NCI-H82 (cell line): ENCODE data around the gene AIF1L.
A peak's percentile ranks its signal among the peaks of the same experiment; 100 is the strongest.

Source experiments
- DNase-seq: peaks from one replicate; lab custom pipeline; 2025; lab: John Stamatoyannopoulos, UW

Gene AIF1L

DNA sequence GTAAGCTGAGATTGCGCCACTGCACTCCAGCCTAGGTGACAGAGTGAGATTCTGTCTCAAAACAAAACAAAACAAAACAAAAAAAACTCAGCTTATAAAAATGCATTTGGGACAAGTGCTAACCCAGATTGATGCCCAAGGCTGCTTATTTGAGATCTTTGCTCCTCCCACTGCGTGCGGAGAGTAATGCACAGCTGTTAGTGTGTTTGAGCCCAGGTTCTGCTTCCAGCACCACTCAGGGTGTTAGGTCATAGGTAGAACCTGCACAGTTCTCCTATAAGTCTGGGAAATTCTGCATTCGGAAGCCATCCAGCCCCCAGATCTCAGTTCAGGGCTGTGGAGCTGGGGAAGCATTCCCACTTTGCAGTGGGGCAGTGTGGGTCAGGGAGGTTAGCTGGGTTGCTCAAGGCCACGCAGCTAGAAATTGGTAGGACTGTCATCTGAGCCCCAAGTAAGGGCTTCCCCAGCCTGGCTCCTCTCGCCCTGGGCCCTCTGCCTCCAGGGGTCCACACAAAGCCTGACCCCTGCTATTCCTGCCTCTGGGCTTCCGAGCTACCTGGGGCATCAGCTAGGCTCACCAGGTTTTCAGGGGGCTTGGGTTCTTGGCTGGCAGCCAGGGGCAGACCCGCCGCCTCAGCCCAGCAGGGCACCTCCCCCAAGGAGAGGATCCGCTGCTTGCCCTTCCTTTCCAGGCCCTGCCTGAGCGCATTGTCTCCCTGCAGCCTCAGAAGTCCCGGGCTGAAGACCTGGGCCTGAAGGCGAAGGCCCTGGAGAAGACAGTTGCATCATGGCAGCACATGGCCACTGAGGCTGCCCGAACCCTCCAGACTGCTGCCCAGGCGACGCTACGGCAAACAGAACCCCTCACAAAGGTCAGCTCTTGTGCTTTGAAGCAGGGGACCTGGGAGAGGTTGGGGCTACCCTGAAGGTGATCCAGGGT lies 17.6 kb upstream of the AIF1L start:
- no peak for DNase-seq

DNA sequence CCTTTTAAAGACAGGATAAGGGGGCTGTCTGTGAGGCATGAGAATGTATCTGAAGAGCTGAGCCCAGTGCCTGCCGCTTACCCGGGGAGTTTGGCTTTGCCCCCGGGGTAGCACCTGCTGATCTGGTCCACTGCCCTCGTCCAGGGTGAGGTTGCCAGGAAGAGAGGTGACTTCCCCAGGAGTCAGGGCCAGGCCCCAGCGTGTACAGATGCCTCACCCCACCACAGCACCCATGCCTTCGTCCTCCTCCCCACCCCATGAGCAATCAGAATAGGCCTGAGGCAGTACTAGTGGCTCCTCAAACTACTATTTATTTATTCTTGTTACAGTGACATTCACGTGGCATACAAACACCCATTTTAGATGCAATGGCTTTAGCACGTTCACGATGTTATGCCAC lies 15.7 kb upstream of the AIF1L start:
- no peak for DNase-seq

DNA sequence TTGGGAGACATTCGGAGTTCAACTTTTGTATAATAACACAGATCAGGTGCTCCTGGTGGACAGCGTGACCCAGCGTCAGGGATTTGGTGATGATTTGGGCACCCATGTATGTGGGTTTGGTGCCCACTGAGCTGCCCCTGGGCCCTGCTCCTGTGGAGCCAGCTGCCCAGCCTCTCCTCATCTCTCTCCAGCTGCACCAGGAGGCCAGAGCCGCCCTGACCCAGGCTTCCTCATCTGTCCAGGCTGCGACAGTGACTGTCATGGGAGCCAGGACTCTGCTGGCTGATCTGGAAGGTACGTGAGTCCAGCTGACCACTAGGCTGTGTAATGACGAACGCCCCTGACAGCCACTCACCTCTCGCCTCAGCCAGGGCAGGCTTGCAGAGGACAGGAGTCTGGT lies 14.5 kb upstream of the AIF1L start:
- no peak for DNase-seq

DNA sequence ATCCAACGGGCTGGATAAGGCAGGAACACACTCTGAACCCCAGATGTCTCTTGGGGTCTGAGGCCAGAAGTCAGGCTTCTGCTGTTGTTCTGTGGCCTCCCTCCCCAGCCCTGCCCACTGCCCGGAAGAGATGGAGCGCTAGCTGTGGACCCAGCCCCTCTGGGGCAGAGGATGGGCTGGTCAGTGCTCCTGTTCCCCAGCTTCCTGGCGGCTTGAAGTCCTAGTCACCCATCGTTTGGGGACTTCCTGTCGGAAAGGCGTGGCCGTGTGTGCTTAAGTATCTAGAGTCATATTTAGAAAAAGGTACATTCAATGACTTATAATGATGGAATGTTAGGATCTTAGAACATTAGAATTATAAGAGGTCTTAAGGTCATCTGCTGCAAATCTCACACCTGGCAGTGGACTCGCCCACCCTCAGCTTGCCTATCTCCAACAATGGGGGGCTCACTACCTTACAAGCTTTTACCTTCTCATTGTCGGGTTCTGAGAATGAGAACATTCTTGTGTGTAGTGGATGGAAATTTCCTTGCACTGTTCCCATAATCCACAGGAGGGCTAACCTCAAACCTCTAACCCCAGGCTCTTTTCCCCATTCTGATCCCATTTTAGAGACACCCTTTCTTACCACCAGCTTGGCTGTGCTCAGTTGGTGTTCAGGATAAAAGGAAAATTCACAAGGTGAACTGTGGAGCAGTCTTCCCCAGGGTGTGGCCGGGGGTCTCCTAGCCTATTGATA lies 13.4 kb upstream of the AIF1L start:
- DNase-seq, result no peak

DNA sequence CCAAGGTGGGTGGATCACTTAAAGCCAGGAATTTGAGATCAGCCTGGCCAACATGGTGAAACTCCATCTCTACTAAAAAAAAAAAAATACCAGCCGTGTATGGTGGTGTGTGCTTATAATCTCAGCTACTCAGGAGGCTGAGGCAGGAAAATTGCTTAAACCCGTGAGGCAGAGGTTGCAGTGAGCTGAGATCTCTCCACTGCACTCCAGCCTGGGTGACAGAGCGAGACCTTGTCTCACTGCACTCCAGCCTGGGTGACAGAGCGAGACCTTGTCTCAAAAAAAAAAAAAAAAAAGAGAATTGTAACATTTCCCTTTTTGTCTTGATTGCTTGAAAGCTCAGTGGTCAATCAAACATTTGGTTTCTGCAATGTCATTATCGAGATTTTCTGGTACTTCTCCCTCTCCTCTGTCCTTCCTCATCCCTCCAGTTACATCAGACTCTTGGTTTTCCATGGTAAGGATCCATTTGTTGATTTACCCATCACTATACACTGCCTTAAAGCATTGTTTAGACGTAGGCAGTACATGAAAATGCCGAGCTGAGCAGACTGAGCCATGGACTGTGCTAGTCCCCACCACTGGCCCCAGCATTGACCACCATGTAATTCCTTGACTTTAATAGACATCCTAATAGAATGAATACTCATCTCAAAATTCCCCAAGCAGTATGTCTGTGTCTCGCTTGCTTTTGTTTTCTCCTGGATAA lies 11.5 kb upstream of the AIF1L start:
- DNase-seq, result no peak

DNA sequence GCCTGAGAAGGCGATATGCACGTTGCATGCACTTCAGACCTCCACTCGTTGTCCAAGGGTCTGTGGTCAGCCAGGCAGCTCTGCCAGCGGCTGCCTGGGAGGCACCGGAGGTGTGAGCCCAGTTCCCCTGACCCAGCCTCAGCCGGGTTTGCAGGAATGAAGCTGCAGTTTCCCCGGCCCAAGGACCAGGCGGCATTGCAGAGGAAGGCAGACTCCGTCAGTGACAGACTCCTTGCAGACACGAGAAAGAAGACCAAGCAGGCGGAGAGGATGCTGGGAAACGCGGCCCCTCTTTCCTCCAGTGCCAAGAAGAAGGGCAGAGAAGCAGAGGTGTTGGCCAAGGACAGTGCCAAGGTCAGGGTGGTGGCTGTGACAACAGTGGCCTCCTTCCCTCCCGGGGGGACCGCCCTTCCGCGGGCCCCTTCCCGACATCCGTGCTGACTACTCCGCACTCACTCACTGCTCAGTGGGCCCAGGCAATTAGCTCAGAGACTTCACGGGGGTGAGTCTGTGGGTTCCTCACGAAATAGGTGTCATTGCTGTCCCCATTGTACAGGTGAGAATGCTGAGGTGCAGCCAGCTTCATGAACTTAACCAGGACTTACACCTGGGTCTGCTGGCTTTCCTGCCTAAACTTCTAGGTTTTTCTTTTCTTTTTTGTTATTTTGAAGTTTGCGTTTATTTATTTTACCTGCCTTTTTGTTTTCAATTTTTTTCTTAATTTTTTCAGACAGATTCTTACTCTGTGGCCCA lies 10.8 kb upstream of the AIF1L start:
- DNase-seq, result no peak

DNA sequence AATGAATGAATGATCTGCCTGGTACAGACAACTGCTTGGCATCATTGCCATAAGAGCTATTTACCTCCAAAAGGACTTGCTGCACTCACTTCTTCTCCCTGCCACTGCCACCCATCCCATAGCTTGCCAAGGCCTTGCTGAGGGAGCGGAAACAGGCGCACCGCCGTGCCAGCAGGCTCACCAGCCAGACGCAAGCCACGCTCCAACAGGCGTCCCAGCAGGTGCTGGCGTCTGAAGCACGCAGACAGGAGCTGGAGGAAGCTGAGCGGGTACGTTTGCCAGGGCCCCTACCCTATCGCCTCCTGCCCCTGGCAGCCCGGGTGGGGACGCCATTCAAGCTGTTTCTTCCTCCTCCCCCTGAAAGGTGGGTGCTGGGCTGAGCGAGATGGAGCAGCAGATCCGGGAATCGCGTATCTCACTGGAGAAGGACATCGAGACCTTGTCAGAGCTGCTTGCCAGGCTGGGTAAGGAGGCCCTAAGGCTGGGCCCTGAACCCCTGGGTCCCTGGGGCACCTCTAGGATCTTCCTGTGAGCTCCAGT lies 8.9 kb upstream of the AIF1L start:
- no peak for DNase-seq

DNA sequence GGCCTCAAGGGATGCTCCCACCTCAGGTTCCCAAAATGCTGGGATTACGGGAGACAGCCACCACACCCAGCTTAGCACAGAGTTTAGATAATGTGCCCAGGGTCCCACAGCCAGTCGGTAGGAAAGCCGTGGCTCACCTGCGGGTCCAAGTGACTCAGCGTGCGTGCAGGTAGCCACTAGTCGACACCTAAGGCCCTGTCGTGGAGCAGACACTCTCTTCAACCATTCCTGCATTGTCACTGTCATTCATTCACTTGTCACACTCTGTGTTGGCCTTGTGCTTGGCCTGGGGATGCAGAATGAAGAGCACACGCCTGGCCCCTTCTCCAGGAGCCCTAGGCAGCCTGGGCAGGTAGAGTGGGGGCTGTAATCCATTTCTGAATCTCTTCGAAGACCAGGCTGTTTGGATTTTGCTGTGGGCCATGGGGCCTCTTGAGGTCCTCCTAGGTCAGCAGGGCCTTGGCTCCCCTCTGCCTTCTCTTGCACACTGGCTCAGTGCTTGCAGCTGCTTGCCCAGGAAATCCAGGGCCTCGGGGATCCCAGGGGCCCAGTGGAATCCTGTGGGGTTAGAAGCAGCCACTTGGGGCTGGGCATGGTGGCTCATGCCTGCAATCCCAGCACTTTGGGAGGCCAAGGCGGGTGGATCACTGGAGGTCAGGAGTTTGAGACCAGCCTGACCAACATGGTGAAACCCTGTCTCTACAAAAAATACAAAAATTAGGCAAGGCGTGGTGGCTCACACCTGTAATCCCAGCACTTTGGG lies 6.1 kb upstream of the AIF1L start:
- DNase-seq, result no peak

DNA sequence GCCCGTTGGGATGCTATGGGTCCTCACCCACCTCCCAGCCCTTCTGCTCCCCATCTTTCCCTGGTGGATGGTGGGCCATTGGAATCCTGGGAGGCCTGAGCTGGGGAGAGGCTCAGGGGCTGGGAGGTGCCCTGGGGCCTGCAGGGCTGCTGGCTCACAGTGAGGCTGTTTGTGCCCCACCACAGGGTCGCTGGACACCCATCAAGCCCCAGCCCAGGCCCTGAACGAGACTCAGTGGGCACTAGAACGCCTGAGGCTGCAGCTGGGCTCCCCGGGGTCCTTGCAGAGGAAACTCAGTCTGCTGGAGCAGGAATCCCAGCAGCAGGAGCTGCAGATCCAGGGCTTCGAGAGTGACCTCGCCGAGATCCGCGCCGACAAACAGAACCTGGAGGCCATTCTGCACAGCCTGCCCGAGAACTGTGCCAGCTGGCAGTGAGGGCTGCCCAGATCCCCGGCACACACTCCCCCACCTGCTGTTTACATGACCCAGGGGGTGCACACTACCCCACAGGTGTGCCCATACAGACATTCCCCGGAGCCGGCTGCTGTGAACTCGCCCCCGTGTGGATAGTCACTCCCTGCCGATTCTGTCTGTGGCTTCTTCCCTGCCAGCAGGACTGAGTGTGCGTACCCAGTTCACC lies 4.9 kb upstream of the AIF1L start:
- DNase-seq, result no peak

DNA sequence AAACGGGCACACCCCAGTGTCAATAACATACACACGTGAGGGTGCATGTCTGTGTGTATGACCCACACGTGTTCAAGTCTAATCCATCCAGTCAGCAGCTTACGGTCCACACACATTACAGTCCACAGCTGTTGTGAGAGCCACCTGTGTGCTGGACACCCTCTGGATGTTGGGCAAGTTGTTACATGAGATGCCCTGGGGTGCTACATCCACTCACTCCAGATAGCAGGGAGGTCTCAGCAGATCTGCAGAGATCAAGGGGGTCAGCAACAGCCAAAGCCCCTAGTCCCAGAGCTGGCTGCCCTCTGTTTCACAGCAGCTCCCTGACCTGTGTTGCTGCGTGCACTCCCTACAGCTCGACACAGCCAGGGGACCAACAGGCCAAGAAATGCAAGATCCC lies 4.3 kb upstream of the AIF1L start:
- DNase-seq, result no peak

DNA sequence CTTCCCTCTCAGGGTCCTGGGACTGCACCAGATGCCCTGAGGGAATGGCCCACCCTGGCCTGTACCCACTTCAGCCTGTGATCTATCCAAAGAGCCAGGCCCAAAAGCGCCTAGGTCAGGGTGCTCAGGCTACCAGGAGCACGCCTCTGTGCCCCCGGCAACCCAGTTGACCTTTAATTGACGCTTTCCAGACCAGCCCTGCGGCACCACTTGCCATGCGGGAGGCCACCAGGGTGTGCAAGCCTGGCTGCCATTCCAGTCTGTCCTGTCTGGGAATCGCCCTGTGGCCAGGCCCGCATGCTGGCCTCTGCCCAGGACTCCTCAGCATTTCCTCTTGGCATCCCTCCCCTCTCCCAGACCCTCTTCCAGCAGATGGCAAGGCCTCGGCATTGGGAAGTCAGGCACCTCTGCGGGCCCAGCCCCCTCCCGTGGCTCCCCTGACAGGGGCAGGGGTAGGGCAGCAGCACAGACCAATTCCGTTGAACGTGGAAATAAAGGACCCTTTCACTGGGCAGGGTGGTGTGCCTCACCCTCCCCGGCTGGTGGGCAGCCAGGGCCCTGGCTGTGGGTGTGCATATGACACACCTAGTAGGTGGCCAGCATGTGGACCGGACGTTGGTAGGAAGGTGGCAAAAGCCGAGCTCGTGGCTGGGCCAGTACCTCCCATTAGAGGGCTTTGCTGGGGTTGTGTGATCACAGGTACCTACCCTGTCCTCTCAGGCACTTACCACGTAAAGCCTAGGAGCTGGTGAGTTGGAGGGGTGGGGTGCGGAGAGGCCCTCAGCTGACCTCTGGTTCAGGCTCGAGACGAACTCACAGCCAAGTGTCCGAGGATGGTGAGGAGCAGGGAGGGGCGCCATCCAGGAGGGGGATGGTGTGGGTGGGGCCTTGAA lies 3.5 kb upstream of the AIF1L start:
- no peak for DNase-seq

DNA sequence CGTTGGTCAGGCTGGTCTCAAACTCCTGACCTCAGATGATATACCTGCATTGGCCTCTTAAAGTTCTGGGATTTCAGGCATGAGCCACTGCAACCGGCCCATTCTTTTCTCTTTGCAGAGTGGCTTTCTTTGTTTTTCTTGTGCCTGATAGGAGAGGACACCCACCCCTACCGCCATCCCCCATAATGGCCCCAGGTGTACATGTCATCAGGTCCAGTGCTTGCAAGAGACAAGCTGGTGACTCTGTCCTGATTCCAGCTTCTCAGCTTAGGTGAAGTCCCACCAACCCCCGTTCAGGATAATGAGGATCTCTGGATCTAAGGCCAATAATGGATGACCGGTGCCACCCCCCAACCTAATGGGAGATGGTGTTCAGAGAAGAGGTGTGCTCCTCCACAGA lies 2.3 kb upstream of the AIF1L start:
- no peak for DNase-seq

DNA sequence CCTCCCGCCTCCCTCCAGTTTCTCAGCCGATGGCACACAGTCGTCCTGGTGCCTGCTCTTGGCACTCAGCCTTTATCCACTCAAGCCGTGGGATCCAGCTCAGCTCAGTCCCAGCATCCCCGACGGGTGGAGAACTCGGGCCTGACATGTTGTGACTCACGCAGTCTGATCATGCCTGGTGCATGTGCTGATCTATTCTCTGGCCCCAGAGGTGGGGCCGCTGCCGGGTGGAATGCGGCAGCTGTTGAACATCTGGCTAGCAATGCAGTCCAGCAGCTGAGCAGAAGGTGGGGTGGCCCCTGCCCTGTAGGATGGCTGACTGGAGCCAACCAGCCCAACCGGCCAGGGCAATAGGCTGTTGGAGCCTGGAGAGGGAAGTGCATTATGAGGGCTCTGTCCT lies 1.7 kb upstream of the AIF1L start:
- DNase-seq, result no peak

DNA sequence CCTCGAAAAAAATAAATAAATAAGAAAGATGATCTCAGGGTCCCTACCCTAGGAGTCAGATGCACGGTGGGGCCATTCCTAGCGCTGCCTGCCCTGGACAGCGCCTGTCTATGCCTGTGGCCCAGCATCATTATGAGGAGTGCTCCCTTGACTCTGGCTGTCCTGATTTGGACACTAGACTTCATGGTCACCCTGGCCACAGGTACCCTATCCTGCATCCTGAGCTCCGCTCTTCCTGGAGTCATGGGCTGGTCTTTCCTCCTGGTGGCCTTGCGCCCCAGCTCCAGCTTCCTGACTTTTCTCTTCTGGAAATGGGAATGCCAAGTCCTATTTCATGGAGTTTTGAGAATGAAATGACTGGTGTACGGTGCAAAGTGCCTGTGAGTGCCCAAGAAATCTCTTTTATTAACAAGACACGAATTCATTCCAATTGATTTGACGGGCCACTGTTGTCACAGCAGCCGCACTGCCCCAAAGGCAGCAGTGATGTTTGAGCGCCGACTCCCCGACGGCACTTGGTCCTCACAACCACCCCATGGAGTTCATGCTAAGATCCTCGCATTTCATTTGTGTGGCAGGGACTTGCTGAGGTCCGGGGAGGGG lies 564 bp upstream of the AIF1L start:
- DNase-seq, result no peak

DNA sequence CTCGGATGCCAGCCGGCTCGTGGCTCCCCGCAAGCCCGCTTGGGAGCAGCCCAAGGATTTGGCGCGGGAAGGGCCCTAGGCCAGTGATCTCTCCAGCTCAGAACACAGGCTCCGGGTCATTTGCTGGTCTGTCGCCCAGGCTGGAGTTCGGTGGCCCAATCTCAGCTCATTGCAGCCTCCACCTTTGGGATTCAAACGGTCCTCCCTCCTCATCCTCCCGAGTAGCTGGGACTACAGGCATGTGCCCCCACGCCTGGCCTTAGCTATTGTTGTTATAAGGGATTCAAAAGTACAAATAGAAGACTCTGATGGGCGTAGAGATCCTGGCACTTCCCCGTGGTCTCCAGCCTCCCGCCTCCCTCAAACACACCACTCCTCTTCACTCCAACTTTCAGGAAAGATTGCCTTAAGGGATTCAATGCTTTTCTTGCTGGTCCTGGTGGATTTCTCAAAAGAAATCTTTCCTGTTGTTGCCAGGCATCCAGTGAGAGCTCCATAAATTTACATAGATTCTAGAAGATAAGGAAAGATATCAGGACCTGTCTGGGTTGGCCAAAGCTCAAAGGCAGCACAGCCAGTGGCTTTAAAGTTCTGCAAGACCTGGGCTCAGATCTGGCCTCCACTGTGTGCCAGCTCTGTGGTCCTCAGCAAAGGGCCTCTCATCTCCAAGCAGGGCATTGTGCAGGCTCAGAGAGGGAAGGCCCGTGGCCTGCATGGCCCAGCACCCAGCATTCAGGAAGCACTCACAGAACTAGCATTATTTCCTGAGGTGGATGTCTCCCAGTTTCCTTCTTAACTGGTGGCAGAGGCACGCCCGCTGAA lies 1.0 kb downstream of the AIF1L start:
- DNase-seq, result no peak

DNA sequence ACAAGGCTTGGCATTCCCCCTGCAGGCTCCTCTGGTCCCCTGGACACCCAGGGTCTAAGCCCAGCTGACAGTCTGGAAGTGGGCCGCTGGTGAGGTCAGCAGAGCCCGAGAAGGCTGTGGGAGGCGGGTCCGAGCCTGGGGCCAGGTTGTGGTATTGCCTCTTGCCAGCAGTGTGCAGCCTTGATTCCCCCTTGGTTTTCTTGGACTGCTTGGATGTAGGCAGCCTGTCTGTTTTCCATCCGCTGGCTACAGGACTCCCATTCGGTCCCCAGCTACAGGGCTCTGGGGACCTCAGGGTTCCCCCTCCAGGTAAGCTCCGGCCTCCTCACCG lies 1.6 kb downstream of the AIF1L start:
- DNase-seq, result no peak

DNA sequence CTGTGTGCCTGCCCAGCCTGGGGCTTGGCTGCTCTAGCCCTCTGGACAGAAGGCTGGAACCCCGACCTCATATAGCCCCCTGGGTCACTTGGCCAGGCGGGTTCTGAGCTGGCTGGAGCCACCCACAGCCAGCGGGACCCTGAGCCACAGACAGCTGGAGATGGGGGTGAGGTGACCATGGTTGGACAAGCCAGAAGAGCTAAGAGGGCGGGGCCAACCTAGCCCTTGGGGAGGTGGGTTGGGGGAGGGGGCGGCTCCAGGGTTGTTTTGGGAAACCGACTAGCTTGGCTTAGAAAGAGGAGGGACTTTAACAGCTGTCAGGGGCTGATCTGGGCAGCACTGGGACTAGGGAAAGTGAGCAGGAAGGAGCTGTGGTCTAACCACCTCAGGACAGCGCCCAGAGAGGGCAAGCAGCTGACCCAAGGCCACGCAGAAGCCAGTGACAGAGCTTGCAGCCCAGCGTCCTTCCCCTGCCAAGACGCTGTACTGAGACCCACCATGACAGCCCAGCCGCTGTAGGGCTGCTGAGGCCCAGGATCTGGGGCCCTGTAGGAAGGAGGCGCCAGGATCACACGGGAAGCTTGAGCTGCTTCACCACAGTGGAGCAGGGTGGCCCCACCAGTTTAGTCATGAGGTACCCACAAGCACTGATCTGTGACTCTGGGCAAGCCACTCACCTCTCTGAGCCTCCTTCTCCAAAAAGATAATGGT lies 2.2 kb downstream of the AIF1L start:
- peak; percentile 34 for DNase-seq
